HG02623 (cell line): ENCODE measurements around the gene FLACC1.
A peak's percentile ranks its signal among the peaks of the same experiment; 100 is the strongest.

ENCODE experiments used
- ATAC-seq: cut with Tn5 transposase; IDR thresholded peaks from one replicate; pipeline ENCODE4 v1.9.1; 2021; ENCODE audit warnings: moderate library complexity; ENCODE audit not compliant: unreplicated experiment

FLACC1 gene

GRCh38 chr2:201279079-201279478 lies 78.1 kb downstream of the FLACC1 start:
- no peak for ATAC-seq

GRCh38 chr2:201276511-201276910 lies 80.6 kb downstream of the FLACC1 start:
- no peak for ATAC-seq

GRCh38 chr2:201275990-201276389 lies 81.2 kb downstream of the FLACC1 start:
- ATAC-seq, result no peak

GRCh38 chr2:201275069-201275468 lies 82.1 kb downstream of the FLACC1 start:
- no peak for ATAC-seq

GRCh38 chr2:201273330-201273983 lies 83.7 kb downstream of the FLACC1 start:
- ATAC-seq, result no peak

- ATAC-seq, result no peak
Observed at GRCh38 chr2:201271917-201272316, 85.2 kb downstream of the FLACC1 start.

GRCh38 chr2:201270293-201271001 lies 86.7 kb downstream of the FLACC1 start:
- no peak for ATAC-seq

GRCh38 chr2:201269764-201270163 lies 87.4 kb downstream of the FLACC1 start:
- ATAC-seq, result no peak

GRCh38 chr2:201267278-201268030 lies 89.7 kb downstream of the FLACC1 start:
- no peak for ATAC-seq

- no peak for ATAC-seq
Observed at GRCh38 chr2:201266629-201267028, 90.5 kb downstream of the FLACC1 start.

GRCh38 chr2:201264472-201265173 lies 92.5 kb downstream of the FLACC1 start:
- ATAC-seq, result no peak

- no peak for ATAC-seq
Observed at GRCh38 chr2:201263779-201264178, 93.4 kb downstream of the FLACC1 start.

- no peak for ATAC-seq
Observed at GRCh38 chr2:201262718-201263117, 94.4 kb downstream of the FLACC1 start.

- no peak for ATAC-seq
Observed at GRCh38 chr2:201261906-201262305, 95.2 kb downstream of the FLACC1 start.

GRCh38 chr2:201261471-201261870 lies 95.7 kb downstream of the FLACC1 start:
- no peak for ATAC-seq

- ATAC-seq, result no peak
Observed at GRCh38 chr2:201260302-201260800, 96.8 kb downstream of the FLACC1 start, which contains the start of gene CASP8. Gene CASP8, plus strand, starts transcription at chr2:201260536. Its CDS starts 5,951 bp downstream, at chr2:201266487.

- ATAC-seq, result peak; percentile 2
Observed at GRCh38 chr2:201258666-201259615, 98.2 kb downstream of the FLACC1 start.

- ATAC-seq, result peak; percentile 62
Observed at GRCh38 chr2:201257956-201258665, 99.0 kb downstream of the FLACC1 start.

- peak; percentile 56 for ATAC-seq
Observed at GRCh38 chr2:201257381-201257955, 99.7 kb downstream of the FLACC1 start.
